KG1 (cell line): ENCODE results near the gene TMIGD2.
"Not testable (repeated sequence)": the region's sequence is repeated elsewhere in the genome, so short reads cannot be mapped to it uniquely, and the experiment has no call there.

Experiments
- DNase-seq: peaks from one replicate; lab custom pipeline; 2025; lab: John Stamatoyannopoulos, UW

The TMIGD2 gene, protein sequence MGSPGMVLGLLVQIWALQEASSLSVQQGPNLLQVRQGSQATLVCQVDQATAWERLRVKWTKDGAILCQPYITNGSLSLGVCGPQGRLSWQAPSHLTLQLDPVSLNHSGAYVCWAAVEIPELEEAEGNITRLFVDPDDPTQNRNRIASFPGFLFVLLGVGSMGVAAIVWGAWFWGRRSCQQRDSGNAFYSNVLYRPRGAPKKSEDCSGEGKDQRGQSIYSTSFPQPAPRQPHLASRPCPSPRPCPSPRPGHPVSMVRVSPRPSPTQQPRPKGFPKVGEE

GRCh38 chr19:4302243-4302640, at the start of gene TMIGD2:
Gene TMIGD2, minus strand, starts transcription at chr19:4302389. Its CDS starts 4 bp downstream, at chr19:4302385.
- DNase-seq: no peak

DNA sequence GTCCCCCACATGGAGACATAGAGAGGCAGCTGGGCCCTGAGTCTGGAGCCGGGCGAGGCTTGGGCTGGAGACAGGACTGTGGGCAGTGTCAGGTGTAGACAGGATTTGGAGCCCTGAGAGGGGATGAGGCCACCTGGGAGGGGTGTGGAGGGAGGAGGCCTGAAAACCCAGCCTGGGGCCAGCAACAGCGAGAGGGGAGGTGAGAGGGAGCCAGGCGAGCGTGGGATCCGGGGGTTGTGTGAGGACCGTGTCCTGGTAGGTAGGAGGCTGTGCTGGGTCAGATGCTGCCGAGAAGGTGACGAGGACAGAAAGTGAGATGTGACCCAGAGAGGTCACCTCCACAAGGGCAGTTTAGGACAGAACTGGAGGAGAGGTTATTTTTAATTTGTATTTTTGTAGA, 48.5 kb upstream of the TMIGD2 start:
- no peak for DNase-seq

- no peak for DNase-seq
Measured at GRCh38 chr19:4350111-4350510, 47.9 kb upstream of the TMIGD2 start.

GRCh38 chr19:4349225-4349624, 47.0 kb upstream of the TMIGD2 start:
- DNase-seq: not testable (repeated sequence)

- no peak for DNase-seq
Measured at GRCh38 chr19:4347521-4347920, 45.3 kb upstream of the TMIGD2 start.

DNA sequence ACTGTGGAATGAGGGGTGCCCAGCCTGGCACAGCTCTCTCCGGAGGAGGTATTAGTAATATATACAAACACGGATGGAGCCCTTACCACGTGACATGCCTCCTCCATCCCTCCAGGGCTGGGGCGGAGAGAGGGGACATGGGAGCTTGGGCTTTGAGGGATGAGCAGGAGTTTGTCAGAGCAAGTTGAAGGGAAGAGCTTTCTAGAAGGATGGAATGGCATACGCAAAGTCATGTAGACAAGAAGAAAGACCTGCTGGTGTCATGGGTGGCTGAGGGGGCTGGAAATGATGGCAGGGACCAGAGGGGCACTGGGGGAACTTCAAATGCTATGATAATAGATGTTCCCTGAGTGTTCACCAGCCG, 43.8 kb upstream of the TMIGD2 start:
- no peak for DNase-seq

GRCh38 chr19:4345342-4346019, 43.3 kb upstream of the TMIGD2 start:
- DNase-seq: no peak

DNA sequence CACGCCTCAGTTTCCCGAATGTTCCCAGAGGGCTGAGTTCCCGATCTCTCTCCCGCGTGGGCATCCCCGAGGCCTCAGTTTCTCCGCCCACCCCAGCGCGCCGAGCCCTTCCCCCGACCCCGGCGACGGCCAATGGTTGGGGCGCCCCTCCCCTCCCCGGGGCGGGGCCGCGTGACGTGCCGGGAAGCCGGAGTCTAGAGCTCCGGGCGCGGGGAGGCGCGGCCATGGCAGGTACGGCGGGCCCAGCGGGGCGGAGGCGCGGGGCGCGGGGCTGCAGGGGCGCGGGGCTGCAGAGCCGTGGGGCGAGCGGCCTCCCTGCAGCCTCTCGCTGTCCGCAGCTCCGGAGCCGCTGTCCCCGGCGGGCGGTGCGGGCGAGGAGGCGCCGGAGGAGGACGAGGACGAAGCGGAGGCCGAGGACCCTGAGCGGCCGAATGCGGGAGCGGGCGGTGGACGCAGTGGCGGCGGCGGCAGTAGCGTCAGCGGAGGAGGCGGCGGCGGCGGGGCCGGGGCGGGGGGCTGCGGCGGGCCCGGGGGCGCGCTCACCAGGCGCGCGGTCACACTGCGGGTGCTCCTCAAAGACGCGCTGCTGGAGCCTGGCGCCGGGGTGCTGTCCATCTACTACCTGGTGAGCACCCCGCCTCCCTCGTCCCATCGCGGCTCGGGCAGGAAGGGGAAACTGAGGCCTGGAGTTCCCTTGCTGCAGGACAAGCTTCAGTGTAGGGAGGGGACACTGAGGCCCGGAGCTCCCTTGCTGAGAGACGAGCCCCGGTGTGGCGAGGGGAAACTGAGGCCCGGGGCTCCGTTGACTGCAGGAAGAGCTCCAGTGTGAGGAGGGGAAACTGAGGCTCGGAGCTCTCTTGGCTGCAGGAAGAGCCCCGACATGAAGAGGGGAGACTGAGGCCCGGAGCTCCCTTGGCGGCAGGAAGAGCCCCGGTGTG, 41.5 kb upstream of the TMIGD2 start, which contains the start of gene MPND:
MPND (plus strand) TSS at position 193 of the 938 bp plus-strand sequence; CDS start at position 225, 32 bp downstream.
- DNase-seq: peak; percentile 74

- peak; percentile 94 for DNase-seq
Measured at GRCh38 chr19:4342615-4343369, 40.6 kb upstream of the TMIGD2 start.

DNA sequence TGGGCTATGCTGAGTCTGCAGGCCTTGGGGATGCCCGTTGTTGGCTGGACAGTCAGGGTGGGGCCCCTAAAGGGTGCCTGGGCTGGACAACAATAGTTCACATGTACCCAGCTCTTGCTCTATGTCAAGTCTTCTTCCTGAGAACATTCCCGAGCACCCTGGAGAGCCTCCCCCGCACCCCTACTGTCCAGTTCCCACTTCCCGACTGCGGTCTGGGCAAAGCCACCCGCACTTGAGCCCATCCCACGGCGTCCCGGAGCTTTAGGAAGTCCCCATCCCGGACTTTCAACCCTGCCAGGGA, 40.1 kb upstream of the TMIGD2 start:
- DNase-seq: no peak

DNA sequence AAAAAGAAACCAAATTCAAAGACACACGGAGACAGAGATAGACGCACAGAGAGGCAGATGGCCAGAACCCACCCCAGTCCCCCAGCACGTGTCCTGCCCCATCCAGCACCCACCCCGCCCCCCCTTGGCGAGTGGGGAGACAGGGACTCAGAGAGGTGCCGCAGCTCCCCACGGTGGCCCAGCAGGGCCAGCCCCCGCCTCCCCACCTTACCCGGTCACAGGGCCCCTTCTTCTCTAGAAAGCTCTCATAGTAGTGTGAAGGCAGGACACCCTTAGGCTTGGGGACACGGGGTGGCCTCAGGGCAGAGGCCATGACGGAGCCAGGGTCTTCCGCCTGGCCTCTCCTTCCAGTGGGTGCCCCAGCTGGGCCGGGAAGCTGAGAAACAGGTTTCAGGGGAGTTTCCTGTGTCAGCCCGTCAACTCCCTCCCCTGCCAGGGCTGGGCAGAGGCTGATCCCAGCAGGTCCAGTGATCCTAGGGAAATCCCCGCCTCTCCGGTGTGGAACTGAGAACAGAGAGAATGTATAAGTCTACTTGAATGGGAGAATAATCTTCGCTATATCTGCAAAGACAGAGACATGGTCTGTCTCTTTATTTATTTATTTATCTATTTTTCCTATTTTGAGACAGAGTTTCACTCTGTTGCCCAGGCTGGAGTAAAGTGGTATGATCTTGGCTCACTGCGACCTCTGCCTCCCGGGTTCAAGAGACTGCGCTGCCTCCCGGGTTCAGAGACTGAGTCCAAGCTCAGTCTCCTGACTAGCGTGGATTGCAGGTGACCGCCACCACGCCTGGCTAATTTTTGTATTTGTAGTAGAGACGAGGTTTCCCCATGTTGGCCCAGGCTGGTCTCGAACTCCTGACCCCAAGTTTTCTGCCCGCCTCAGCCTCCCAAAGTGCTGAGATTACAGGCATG, 36.5 kb upstream of the TMIGD2 start, which contains the start of gene STAP2:
STAP2 (minus strand) TSS at position 387 of the 915 bp plus-strand sequence; CDS start at position 313, 74 bp downstream.
- DNase-seq: no peak

GRCh38 chr19:4337906-4338440, 35.8 kb upstream of the TMIGD2 start:
- DNase-seq: no peak

DNA sequence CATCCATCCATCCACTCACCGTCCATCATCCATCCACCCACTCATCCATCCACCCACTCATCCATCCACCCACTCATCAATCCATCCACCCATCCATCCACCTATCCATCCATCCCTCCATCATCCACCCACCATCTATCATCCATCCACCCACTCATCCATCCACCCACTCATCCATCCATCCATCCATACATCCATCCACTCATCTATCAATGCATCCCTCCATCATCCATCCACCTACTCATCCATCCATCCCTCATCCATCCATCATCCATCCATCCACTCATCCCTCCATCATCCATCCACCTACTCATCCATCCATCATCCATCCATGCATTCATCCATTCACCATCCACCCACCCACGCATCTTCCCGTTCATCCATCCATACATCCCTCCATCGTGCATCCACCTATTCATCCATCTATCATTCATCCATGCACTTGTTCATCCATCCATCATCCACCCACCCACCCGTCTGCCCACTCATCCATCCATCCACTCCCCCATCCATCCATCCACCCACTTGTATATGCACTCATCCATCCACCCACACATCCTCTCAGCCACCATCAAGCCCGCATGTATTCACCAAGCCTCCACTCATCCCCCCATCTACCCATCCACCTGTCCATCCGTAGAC, 32.9 kb upstream of the TMIGD2 start:
- no peak for DNase-seq

- DNase-seq: no peak
Measured at GRCh38 chr19:4329858-4330257, 27.7 kb upstream of the TMIGD2 start.

DNA sequence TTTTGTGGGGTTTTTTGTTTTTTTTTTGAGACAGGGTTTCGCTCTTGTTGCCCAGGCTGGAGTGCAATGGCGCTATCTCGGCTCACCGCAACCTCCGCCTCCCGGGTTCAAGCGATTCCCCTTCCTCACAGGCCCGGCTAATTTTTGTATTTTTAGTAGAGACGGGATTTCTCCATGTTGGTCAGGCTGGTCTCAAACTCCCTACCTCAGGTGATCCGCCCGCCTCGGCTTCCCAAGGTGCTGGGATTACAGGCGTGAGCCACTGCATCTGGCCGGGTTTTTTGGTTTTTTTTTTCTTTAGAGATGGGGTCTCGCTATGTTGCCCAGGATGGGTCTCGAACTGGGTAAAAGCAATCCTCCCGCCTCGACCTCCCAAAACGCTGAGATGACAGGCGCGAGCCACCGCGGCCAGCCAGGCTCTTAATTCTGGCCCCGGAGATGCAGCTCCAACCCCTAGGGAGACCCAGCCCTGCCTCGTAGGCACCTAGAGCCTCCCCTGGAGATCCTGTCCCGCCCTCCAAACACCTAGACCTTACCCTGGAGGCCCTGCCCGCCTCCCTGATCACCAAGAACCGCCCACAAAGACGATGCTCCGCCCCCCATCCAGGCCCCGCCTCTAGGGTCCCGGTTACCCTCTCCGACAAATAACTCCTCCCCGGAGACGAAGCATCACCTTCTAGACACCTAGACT, 26.9 kb upstream of the TMIGD2 start:
- DNase-seq: not testable (repeated sequence)

GRCh38 chr19:4328243-4328990, 26.2 kb upstream of the TMIGD2 start:
- peak; percentile 82 for DNase-seq

GRCh38 chr19:4327877-4328242, 25.7 kb upstream of the TMIGD2 start:
- DNase-seq: no peak

DNA sequence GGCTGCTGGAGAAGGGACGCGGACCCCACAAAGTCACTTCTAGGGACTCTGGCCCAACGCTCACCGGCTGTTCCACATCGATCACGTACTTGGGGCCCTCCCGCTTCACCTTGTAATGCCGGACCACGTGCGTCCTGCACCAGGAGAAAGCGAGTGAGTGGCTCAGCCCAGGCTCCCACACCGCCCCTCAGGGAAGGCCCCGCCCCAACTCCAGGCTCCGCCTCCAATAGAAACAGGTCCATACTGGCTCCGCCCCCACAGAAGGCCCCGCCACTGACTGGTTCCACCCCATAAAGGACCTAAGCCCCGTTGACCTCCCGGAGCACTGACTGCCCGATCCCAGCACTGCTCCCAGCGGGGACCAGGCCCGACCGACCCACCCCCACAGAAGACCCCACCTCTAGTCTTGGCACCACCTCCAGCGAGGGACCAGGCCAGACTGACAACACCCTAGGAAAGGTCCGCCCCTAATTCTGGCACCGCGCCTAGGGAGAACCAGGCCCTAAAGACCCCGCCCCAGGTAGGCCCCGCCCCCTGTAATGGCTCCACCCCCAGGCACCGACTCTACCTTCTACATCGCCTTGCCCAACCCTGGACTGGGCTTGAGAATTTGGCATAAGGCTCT, 25.2 kb upstream of the TMIGD2 start:
- DNase-seq: peak; percentile 7
